Retinal pigment epithelial cell (primary cell): ENCODE data around the gene RNASE12.

ENCODE experiments used
- DNase-seq: peaks from one replicate; pipeline ENCODE4 v3.0.0-alpha.2; 2010; ENCODE audit warnings: low read depth
- H3K4me3 ChIP-seq: 2 replicates; pipeline ENCODE4 v1.5.1; 2011; ENCODE audit warnings: mild to moderate bottlenecking, low read length, control low read depth, moderate library complexity
- CTCF ChIP-seq: conservative IDR thresholded peaks from 2 replicates; pipeline ENCODE4 v1.5.1; 2011; ENCODE audit warnings: low read depth, low read length, control low read depth, inconsistent platforms

Gene RNASE12

GRCh38 chr14:20628063-20628854, 37.1 kb upstream of the RNASE12 start:
- no peak overlapping the region for H3K4me3 ChIP-seq
- no peak for DNase-seq
- no peak for TF ChIP-seq CTCF

DNA sequence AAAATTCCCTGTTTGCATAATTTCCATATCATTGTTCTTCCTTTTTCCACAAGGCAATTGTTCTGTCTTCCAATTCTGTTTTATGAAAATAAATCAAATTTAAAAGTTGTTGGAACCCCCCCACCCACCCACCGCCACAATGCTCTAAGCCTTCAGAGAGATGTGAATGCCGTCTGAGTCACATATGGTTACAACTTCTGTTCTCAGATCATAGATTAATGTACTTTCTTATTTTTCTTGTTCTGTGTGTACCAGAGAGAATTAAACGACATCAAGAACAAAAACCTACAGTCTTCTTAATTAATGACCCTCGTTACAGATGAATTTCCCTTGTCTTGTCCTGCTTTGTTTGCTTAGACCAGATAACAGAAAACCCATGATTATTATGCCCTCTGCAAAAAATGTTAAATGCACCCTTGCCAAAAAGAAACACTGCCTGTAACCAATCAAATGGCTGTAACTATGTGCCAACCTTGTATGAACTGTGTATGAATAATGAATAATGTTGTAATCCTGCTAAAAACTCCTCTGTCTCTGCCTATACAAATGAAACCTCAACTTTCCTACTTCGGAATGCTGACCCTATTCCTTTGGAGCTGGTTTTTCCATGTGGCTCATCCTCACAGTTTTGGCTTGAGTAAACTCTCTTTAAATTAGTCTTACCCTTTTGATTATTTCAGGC, 36.3 kb upstream of the RNASE12 start:
- H3K4me3 ChIP-seq = no peak overlapping the region
- DNase-seq = no peak
- TF ChIP-seq CTCF = no peak

- no peak for TF ChIP-seq CTCF
- DNase-seq = no peak
- H3K4me3 ChIP-seq = no peak overlapping the region
Observed at GRCh38 chr14:20626274-20626673, 35.1 kb upstream of the RNASE12 start.

GRCh38 chr14:20624495-20625070, 33.4 kb upstream of the RNASE12 start:
- no peak for DNase-seq

GRCh38 chr14:20623798-20624197, 32.6 kb upstream of the RNASE12 start:
- TF ChIP-seq CTCF = no peak
- no peak overlapping the region for H3K4me3 ChIP-seq
- no peak for DNase-seq

More at GRCh38 chr14:20624495-20625070, 33.4 kb upstream of the RNASE12 start:
- peak overlapping the region; percentile 58 for H3K4me3 ChIP-seq
- TF ChIP-seq CTCF = no peak

- no peak overlapping the region for H3K4me3 ChIP-seq
- no peak for DNase-seq
- TF ChIP-seq CTCF = no peak
Observed at GRCh38 chr14:20622816-20623291, 31.7 kb upstream of the RNASE12 start.
